Astrocyte (in vitro differentiated cells and primary cell): Measurements from ENCODE around the gene SCLY. TPM values are rescaled to one million over a fixed set of nuclear protein-coding genes. Genes with fewer than 3 reads are reported as not detected.

Experiments
- DNase-seq: peaks from one replicate; pipeline ENCODE4 v3.0.0-alpha.2; 2010; ENCODE audit warnings: low read depth
- FAIRE-seq: peaks from 2 replicates; lab custom pipeline; 2011; peaks lifted over from hg19 to GRCh38; lab: Jason Lieb, UNC
- H2AFZ ChIP-seq: 2 replicates; pipeline ENCODE4 v1.6.0; 2012; ENCODE audit warnings: low read depth, low read length, inconsistent platforms
- H3K27ac ChIP-seq: 2 replicates; pipeline ENCODE4 v1.5.1; 2011; ENCODE audit warnings: low read depth, low read length, inconsistent platforms
- H3K27me3 ChIP-seq: 2 replicates; pipeline ENCODE4 v1.6.0; 2011; ENCODE audit warnings: low read length, inconsistent platforms; ENCODE audit not compliant: insufficient read depth
- H3K36me3 ChIP-seq: 2 replicates; pipeline ENCODE4 v1.5.1; 2011; ENCODE audit warnings: low read length, inconsistent platforms; ENCODE audit not compliant: insufficient read depth
- H3K4me1 ChIP-seq: 2 replicates; pipeline ENCODE4 v1.5.1; 2011; ENCODE audit warnings: low read length, inconsistent platforms; ENCODE audit not compliant: insufficient read depth
- H3K4me2 ChIP-seq: 2 replicates; pipeline ENCODE4 v1.6.0; 2012; ENCODE audit warnings: low read length, inconsistent platforms
- H3K4me3 ChIP-seq: 2 replicates; pipeline ENCODE4 v1.5.1; 2011; ENCODE audit warnings: low read depth, mild to moderate bottlenecking, low read length, inconsistent platforms; ENCODE audit not compliant: insufficient read depth
- H3K79me2 ChIP-seq: 2 replicates; pipeline ENCODE4 v1.6.0; 2012; ENCODE audit warnings: mild to moderate bottlenecking, low read length, inconsistent platforms; ENCODE audit not compliant: insufficient read depth
- H3K9ac ChIP-seq: 2 replicates; pipeline ENCODE4 v1.6.0; 2012; ENCODE audit warnings: mild to moderate bottlenecking, low read length, inconsistent platforms
- H3K9me3 ChIP-seq: 2 replicates; pipeline ENCODE4 v1.5.1; 2012; ENCODE audit warnings: low read depth, mild to moderate bottlenecking, low read length, inconsistent platforms; ENCODE audit not compliant: insufficient read depth
- H4K20me1 ChIP-seq: 2 replicates; pipeline ENCODE4 v1.6.0; 2012; ENCODE audit warnings: low read length, inconsistent platforms; ENCODE audit not compliant: insufficient read depth
- H3K27ac Mint-ChIP-seq: one replicate; pipeline ENCODE4 v1.8.0; 2021; ENCODE audit warnings: mild to moderate bottlenecking, mixed read lengths; ENCODE audit not compliant: unreplicated experiment
- H3K27me3 Mint-ChIP-seq: one replicate; pipeline ENCODE4 v1.8.0; 2021; ENCODE audit warnings: low read depth, mixed read lengths; ENCODE audit not compliant: unreplicated experiment
- H3K36me3 Mint-ChIP-seq: one replicate; pipeline ENCODE4 v1.8.0; 2021; ENCODE audit warnings: low read depth, mixed read lengths; ENCODE audit not compliant: unreplicated experiment
- H3K4me1 Mint-ChIP-seq: one replicate; pipeline ENCODE4 v1.8.0; 2021; ENCODE audit warnings: low read depth, mixed read lengths; ENCODE audit not compliant: unreplicated experiment
- H3K4me3 Mint-ChIP-seq: one replicate; pipeline ENCODE4 v1.8.0; 2021; ENCODE audit warnings: mild to moderate bottlenecking, moderate library complexity, mixed read lengths; ENCODE audit not compliant: unreplicated experiment
- H3K9me3 Mint-ChIP-seq: one replicate; pipeline ENCODE4 v1.8.0; 2021; ENCODE audit warnings: mild to moderate bottlenecking, mixed read lengths; ENCODE audit not compliant: unreplicated experiment
- CTCF ChIP-seq: IDR thresholded peaks from 2 replicates; pipeline ENCODE4 v1.5.1; 2011; ENCODE audit warnings: low read depth, mild to moderate bottlenecking, inconsistent platforms, low read length, moderate library complexity; ENCODE audit not compliant: insufficient read depth
- EZH2 ChIP-seq: IDR thresholded peaks from 2 replicates; pipeline ENCODE4 v1.6.1; 2012; ENCODE audit warnings: mild to moderate bottlenecking, low read length, inconsistent platforms; ENCODE audit not compliant: insufficient read depth
- total RNA-seq: library from RNA; stranded (reverse); gene quantifications from 2 replicates; pipeline ENCODE4 v1.2.1, GENCODE V29; 2021

The SCLY gene
- total RNA-seq, 1 donor from 2014 or later, result 15.4 TPM

- FAIRE-seq (peak; percentile 58), DNase-seq (no peak)
- H3K4me1 Mint-ChIP-seq, result peaks cover 14% of the 10 kb centered on the region
- peak overlapping the region; percentile 54 for H3K4me3 Mint-ChIP-seq
- Histone ChIP-seq H3K27ac (no peak overlapping the region), H3K9ac (no peak overlapping the region), H3K4me2 (peak overlapping the region; percentile 19), H3K4me1 (peaks cover 5% of the 10 kb centered on the region), H3K4me3 (no peak overlapping the region), H3K27me3 (no peaks in the 10 kb centered on the region), H3K36me3 (no peaks in the 10 kb centered on the region), H3K79me2 (no peaks in the 10 kb centered on the region), H2AFZ (no peak overlapping the region), H3K9me3 (no peaks in the 10 kb centered on the region), H4K20me1 (no peaks in the 10 kb centered on the region)
- H3K9me3 Mint-ChIP-seq, result no peaks in the 10 kb centered on the region
- H3K36me3 Mint-ChIP-seq, result peaks cover 2% of the 10 kb centered on the region
- no peak overlapping the region for H3K27ac Mint-ChIP-seq
- H3K27me3 Mint-ChIP-seq, result peaks cover 2% of the 10 kb centered on the region
- TF ChIP-seq EZH2 (no peak), CTCF (no peak)
Observed at GRCh38 chr2:238143239-238143951, 82.6 kb downstream of the SCLY start.

- Histone ChIP-seq H3K79me2 (no peaks in the 10 kb centered on the region), H3K4me1 (peaks cover 5% of the 10 kb centered on the region), H3K4me2 (no peak overlapping the region), H3K36me3 (no peaks in the 10 kb centered on the region), H3K9me3 (no peaks in the 10 kb centered on the region), H3K4me3 (no peak overlapping the region), H4K20me1 (no peaks in the 10 kb centered on the region), H3K9ac (no peak overlapping the region), H3K27me3 (no peaks in the 10 kb centered on the region), H3K27ac (no peak overlapping the region), H2AFZ (no peak overlapping the region)
- TF ChIP-seq CTCF (no peak), EZH2 (no peak)
- FAIRE-seq (no peak), DNase-seq (no peak)
- Mint-ChIP-seq H3K4me1 (peaks cover 14% of the 10 kb centered on the region), H3K27me3 (peaks cover 2% of the 10 kb centered on the region), H3K27ac (no peak overlapping the region), H3K36me3 (peaks cover 2% of the 10 kb centered on the region), H3K4me3 (no peak overlapping the region), H3K9me3 (no peaks in the 10 kb centered on the region)
Observed at GRCh38 chr2:238144262-238144661, 83.5 kb downstream of the SCLY start.

DNA sequence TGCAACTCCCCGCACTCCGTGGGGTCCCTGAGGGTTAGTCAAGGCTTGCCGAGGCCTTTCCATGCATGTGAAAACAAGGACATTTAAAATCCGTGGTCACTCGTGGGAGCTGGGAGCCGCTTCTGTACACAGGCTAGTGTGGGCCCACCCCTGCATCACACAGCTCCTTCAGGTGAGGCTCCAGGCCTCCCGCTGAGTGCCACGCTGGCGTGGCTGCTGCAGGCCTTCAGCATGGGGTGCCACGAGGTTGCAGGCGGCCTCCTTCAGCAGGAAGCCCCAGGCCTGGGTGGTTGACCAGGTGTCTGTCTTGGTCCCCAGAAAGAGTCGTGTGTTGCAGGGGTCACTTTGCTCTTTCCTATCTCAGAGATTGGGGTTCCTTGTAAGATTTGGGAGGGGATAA is 84.2 kb downstream of the SCLY start:
- Mint-ChIP-seq H3K4me3 (no peak overlapping the region), H3K27ac (peak overlapping the region; percentile 62), H3K4me1 (peaks cover 14% of the 10 kb centered on the region), H3K9me3 (no peaks in the 10 kb centered on the region), H3K36me3 (peaks cover 2% of the 10 kb centered on the region), H3K27me3 (peaks cover 2% of the 10 kb centered on the region)
- TF ChIP-seq CTCF, result no peak
- no peak for TF ChIP-seq EZH2
- no peak overlapping the region for H2AFZ ChIP-seq
- no peaks in the 10 kb centered on the region for H3K79me2 ChIP-seq
- H3K27me3 ChIP-seq, result no peaks in the 10 kb centered on the region
- H3K9me3 ChIP-seq, result no peaks in the 10 kb centered on the region
- FAIRE-seq (no peak), DNase-seq (no peak)
- H3K4me3 ChIP-seq, result no peak overlapping the region
- H3K27ac ChIP-seq, result no peak overlapping the region
- no peaks in the 10 kb centered on the region for H4K20me1 ChIP-seq
- no peaks in the 10 kb centered on the region for H3K36me3 ChIP-seq
- no peak overlapping the region for H3K4me2 ChIP-seq
- H3K4me1 ChIP-seq, result peaks cover 5% of the 10 kb centered on the region
- H3K9ac ChIP-seq, result no peak overlapping the region
